Measurements from ENCODE around the gene UFD1. TPM values are rescaled to one million over a fixed set of nuclear protein-coding genes. Genes with fewer than 3 reads are reported as not detected.

Gene UFD1
- total and polyA plus RNA-seq, 9 of the 15 experiments (the other 6 are each of a cell fraction or from before 2014, with no cell fraction given): 238 to 645 (median 363) TPM

- Histone ChIP-seq H3K4me3 (no peak overlapping the region), H4K20me1 (replicated peaks; ENCODE audit: control insufficient read depth, insufficient read depth, low read length) (peaks cover 35% of the 10 kb centered on the region), H3K36me3 (ENCODE audit: control insufficient read depth, insufficient read depth, low read length) (peaks cover 99% of the 10 kb centered on the region), H3K79me2 (ENCODE audit: control insufficient read depth, insufficient read depth, low read length) (peaks cover 19% of the 10 kb centered on the region), H3K4me2 (ENCODE audit: insufficient read depth, low read length) (no peak overlapping the region), H3K27ac (ENCODE audit: extremely low read depth, low read depth, low read length) (no peak overlapping the region), H3K9me3 (replicated peaks; ENCODE audit: control insufficient read depth, insufficient read depth, low read depth, low read length) (no peaks in the 10 kb centered on the region), H3K4me1 (replicated peaks in 1 of 2; ENCODE audit: control insufficient read depth in 2 of 2, insufficient read depth in 2 of 2, low read length in 2 of 2) (no peaks in the 10 kb centered on the region), H3K9me1 (ENCODE audit: control insufficient read depth, insufficient read depth, low read length) (peaks cover 9% of the 10 kb centered on the region), H3K9ac (ENCODE audit: insufficient read depth in 1 of 2, low read depth in 2 of 2, low read length in 2 of 2) (peak overlapping the region in 1 of 2 experiments; percentile 13; a peak in 2 of 4 replicates), H3K27me3 (ENCODE audit: control insufficient read depth in 2 of 2, insufficient read depth in 2 of 2, low read length in 2 of 2) (no peaks in the 10 kb centered on the region), H2AFZ (ENCODE audit: low read depth, low read length) (no peak overlapping the region)
- CTCF ChIA-PET (ENCODE audit: low intra/inter-chr PET ratio): no interaction called here
- no TSS peak for BruUV-seq (replicated peaks)
- intact Hi-C loops (cut with micrococcal nuclease): no loop called here
- POLR2A ChIA-PET: interaction anchor here (0.6 to 13.6 kb wide), 8 partner anchors 9 to 1116 kb away, joined by 3 to 148 read pairs (median 6); partner anchors contain the start of genes C22orf39, CDC45 and UFD1
- no peak for ATAC-seq
- no peak for FAIRE-seq
- WGBS (ENCODE audit: insufficient coverage, low coverage, missing lambda C conversion rate): 95% methylated on average over 7 of the region's 7 CpGs
- in situ Hi-C loops (cut with MboI): no loop called here
- DNase-seq (ENCODE audit: extremely low read depth in 1 of 4, low spot score in 3 of 4): no peak
- TF ChIP-seq SAFB2 (IDR thresholded peaks at IDR 0.05; ENCODE audit: borderline replicate concordance, low read depth, low read length, severe bottlenecking): no peak
- TF ChIP-seq MBD2 (IDR thresholded peaks at IDR 0.05; ENCODE audit: borderline replicate concordance, low read depth): no peak
- TF ChIP-seq SNRNP70 (optimal IDR thresholded peaks at IDR 0.05; ENCODE audit: low read depth, low read length): no peak
- no peak for TF ChIP-seq MED1 (CRISPR knock-in tag; IDR thresholded peaks at IDR 0.05; ENCODE audit: borderline replicate concordance)
- no peak for TF ChIP-seq PREB (CRISPR knock-in tag; IDR thresholded peaks at IDR 0.05)
- TF ChIP-seq CREB3L1 (IDR thresholded peaks at IDR 0.05; ENCODE audit: borderline replicate concordance, low read depth): no peak
- no peak for TF ChIP-seq ZBTB40 (IDR thresholded peaks at IDR 0.05)
- TF ChIP-seq ZBTB40 (CRISPR knock-in tag; IDR thresholded peaks at IDR 0.05): 0 out of 2 replicates have a peak, but pooled peaks have one; percentile 15
- TF ChIP-seq DMBX1 (CRISPR knock-in tag; IDR thresholded peaks at IDR 0.05; ENCODE audit: borderline replicate concordance): no peak
Observed at GRCh38 chr22:19469421-19469820, 9.6 kb downstream of the UFD1 start.
